PC-3 (cell line): ENCODE data around the gene SNCA. TPM values are rescaled to one million over a fixed set of nuclear protein-coding genes. Genes with fewer than 3 reads are reported as not detected.

Experiments
- ATAC-seq: fragments of 200-7000 bp; cut with Tn5 transposase; 2 replicates; pipeline ENCODE4 v1.9.1; 2020; ENCODE audit warnings: mild to moderate bottlenecking, moderate library complexity
- BruUV-seq: library from RNA; stranded (reverse); fragments of 400-500 nt; replicated peaks from 2 replicates; lab custom pipeline; 2021; lab: Mats Ljungman, UMichigan
- CTCF ChIA-PET: fragments of 300-600 bp; sonication (Branson Sonifier 250); formaldehyde crosslinking; loops from one replicate; lab custom pipeline; 2022; ENCODE audit warnings: antibody characterized with exemption; lab: Charles Lee
- POLR2A ChIA-PET: fragments of 300-600 bp; sonication (Branson Sonifier 250); formaldehyde crosslinking; loops from one replicate; lab custom pipeline; 2022; ENCODE audit warnings: antibody characterized with exemption; ENCODE audit not compliant: unreplicated experiment; lab: Charles Lee
- DNase-seq: peaks from one replicate; pipeline ENCODE4 v3.0.0-alpha.2; 2015
- H2AFZ ChIP-seq: fragments of 300-600 bp; sonication (generic); 2 replicates; pipeline ENCODE4 v1.6.0; 2016; ENCODE audit warnings: antibody characterized with exemption, low read length
- H3F3A ChIP-seq: fragments of 300-600 bp; sonication (generic); one replicate; pipeline ENCODE4 v1.6.0; 2017; ENCODE audit warnings: antibody characterized with exemption, low read length, control low read depth, mild to moderate bottlenecking; ENCODE audit not compliant: unreplicated experiment
- H3K27ac ChIP-seq: fragments of 300-600 bp; sonication (generic); 2 replicates; pipeline ENCODE4 v1.5.1; 2016; ENCODE audit warnings: mild to moderate bottlenecking, low read length
- H3K27me3 ChIP-seq: fragments of 300-600 bp; sonication (generic); 2 replicates; pipeline ENCODE4 v1.6.1; 2016; ENCODE audit warnings: low read length, mixed read lengths
- H3K36me3 ChIP-seq: fragments of 300-600 bp; sonication (generic); 2 replicates; pipeline ENCODE4 v1.6.1; 2016; ENCODE audit warnings: low read depth, mixed run types, low read length, mixed read lengths
- H3K4me1 ChIP-seq: fragments of 300-600 bp; sonication (generic); 2 replicates; pipeline ENCODE4 v1.5.1; 2016; ENCODE audit warnings: low read length; ENCODE audit not compliant: insufficient read depth
- H3K4me2 ChIP-seq: fragments of 300-600 bp; sonication (generic); 2 replicates; pipeline ENCODE4 v1.6.0; 2016; ENCODE audit warnings: low read length
- H3K4me3 ChIP-seq: fragments of 300-600 bp; sonication (generic); 2 replicates; pipeline ENCODE4 v1.5.1; 2016; ENCODE audit warnings: mild to moderate bottlenecking, low read length, mixed read lengths
- H3K79me2 ChIP-seq: fragments of 300-600 bp; sonication (generic); 2 replicates; pipeline ENCODE4 v1.6.1; 2017; ENCODE audit warnings: low read length, mixed read lengths
- H3K9ac ChIP-seq: fragments of 300-600 bp; sonication (generic); 2 replicates; pipeline ENCODE4 v1.6.0; 2016; ENCODE audit warnings: mild to moderate bottlenecking, low read length
- H3K9me2 ChIP-seq: fragments of 300-600 bp; sonication (generic); replicated peaks from 2 replicates; pipeline ENCODE4 v1.6.1; 2016; ENCODE audit warnings: mixed run types, low read length, mixed read lengths
- H3K9me3 ChIP-seq: fragments of 300-600 bp; sonication (generic); 2 replicates; pipeline ENCODE4 v1.6.1; 2016; ENCODE audit warnings: low read length, mixed read lengths
- H4K20me1 ChIP-seq: fragments of 300-600 bp; sonication (generic); 2 replicates; pipeline ENCODE4 v1.6.1; 2016; ENCODE audit warnings: low read length, mixed read lengths
- CTCF ChIP-seq: fragments of 300-600 bp; sonication (generic); conservative IDR thresholded peaks from 2 replicates; pipeline ENCODE4 v1.5.1; 2017; ENCODE audit warnings: antibody characterized with exemption, low read depth, mild to moderate bottlenecking, low read length
- EZH2 ChIP-seq: fragments of 300-600 bp; sonication (generic); IDR thresholded peaks from one replicate; pipeline ENCODE4 v1.6.1; 2017; ENCODE audit warnings: antibody characterized with exemption, mild to moderate bottlenecking, low read length; ENCODE audit not compliant: unreplicated experiment
- EZH2phosphoT487 ChIP-seq: fragments of 300-600 bp; sonication (generic); IDR thresholded peaks from 2 replicates; pipeline ENCODE4 v1.6.1; 2018; ENCODE audit warnings: mild to moderate bottlenecking, antibody characterized with exemption, low read length, borderline replicate concordance
- intact Hi-C: fragments of 100-400 bp; cut with micrococcal nuclease; formaldehyde crosslinking; loops from 2 replicates; pipeline ENCODE4 v1.9.0; 2023
- total RNA-seq: library from RNA; depleted of rRNA; stranded (reverse); fragments of >200 nt; gene quantifications from 2 replicates; pipeline ENCODE4 v1.2.3, GENCODE V29; 2014

The SNCA gene
- total RNA-seq, 1 experiment from 2014 or later: 1.2 TPM

GRCh38 chr4:89712141-89712540, 124.8 kb downstream of the SNCA start:
- H3K9ac ChIP-seq: no peak overlapping the region
- DNase-seq: no peak
- H3K9me3 ChIP-seq: no peaks in the 10 kb centered on the region
- POLR2A ChIA-PET: no interaction called here
- H2AFZ ChIP-seq: no peak overlapping the region
- intact Hi-C loops: no loop called here
- BruUV-seq: no TSS peak
- no peaks in the 10 kb centered on the region for H3K9me2 ChIP-seq
- no peaks in the 10 kb centered on the region for H3K79me2 ChIP-seq
- peaks cover 29% of the 10 kb centered on the region for H3K27me3 ChIP-seq
- H4K20me1 ChIP-seq: no peaks in the 10 kb centered on the region
- no peaks in the 10 kb centered on the region for H3K4me1 ChIP-seq
- TF ChIP-seq CTCF: no peak
- no peak for TF ChIP-seq EZH2
- no peak for TF ChIP-seq EZH2phosphoT487
- no peak overlapping the region for H3K4me3 ChIP-seq
- no peak overlapping the region for H3K27ac ChIP-seq
- H3K36me3 ChIP-seq: no peaks in the 10 kb centered on the region
- CTCF ChIA-PET: no interaction called here
- no peak overlapping the region for H3K4me2 ChIP-seq
- no peaks in the 10 kb centered on the region for H3F3A ChIP-seq
- ATAC-seq: no peak

- Histone ChIP-seq H3K9ac (no peak overlapping the region), H3F3A (no peaks in the 10 kb centered on the region), H3K4me1 (no peaks in the 10 kb centered on the region), H3K4me3 (no peak overlapping the region), H3K9me3 (no peaks in the 10 kb centered on the region), H2AFZ (no peak overlapping the region), H4K20me1 (no peaks in the 10 kb centered on the region), H3K27ac (no peak overlapping the region), H3K79me2 (no peaks in the 10 kb centered on the region), H3K27me3 (peaks cover 20% of the 10 kb centered on the region), H3K9me2 (no peaks in the 10 kb centered on the region), H3K36me3 (no peaks in the 10 kb centered on the region), H3K4me2 (no peak overlapping the region)
- no TSS peak for BruUV-seq
- intact Hi-C loops: no loop called here
- CTCF ChIA-PET: no interaction called here
- POLR2A ChIA-PET: no interaction called here
- DNase-seq: no peak
- ATAC-seq: no peak
- TF ChIP-seq EZH2 (no peak), EZH2phosphoT487 (no peak), CTCF (no peak)
Observed at GRCh38 chr4:89708903-89709421, 128.0 kb downstream of the SNCA start.

GRCh38 chr4:89707467-89707866, 129.5 kb downstream of the SNCA start:
- DNase-seq (no peak), ATAC-seq (no peak)
- no peak for TF ChIP-seq EZH2phosphoT487
- TF ChIP-seq EZH2: no peak
- no peak for TF ChIP-seq CTCF
- no peaks in the 10 kb centered on the region for H4K20me1 ChIP-seq
- no peak overlapping the region for H3K4me3 ChIP-seq
- no peak overlapping the region for H3K27ac ChIP-seq
- no peaks in the 10 kb centered on the region for H3K36me3 ChIP-seq
- H3K79me2 ChIP-seq: no peaks in the 10 kb centered on the region
- no peaks in the 10 kb centered on the region for H3F3A ChIP-seq
- H3K27me3 ChIP-seq: peaks cover 5% of the 10 kb centered on the region; the same call in 1 of the 2 replicates
- CTCF ChIA-PET: no interaction called here
- no peak overlapping the region for H2AFZ ChIP-seq
- POLR2A ChIA-PET: no interaction called here
- H3K9me3 ChIP-seq: no peaks in the 10 kb centered on the region
- H3K4me1 ChIP-seq: no peaks in the 10 kb centered on the region
- H3K9me2 ChIP-seq: no peaks in the 10 kb centered on the region
- H3K9ac ChIP-seq: no peak overlapping the region
- intact Hi-C loops: no loop called here
- no peak overlapping the region for H3K4me2 ChIP-seq
- BruUV-seq: no TSS peak
